Neural cell (in vitro differentiated cells): ENCODE measurements around the gene PCDH15. TPM values are rescaled to one million over a fixed set of nuclear protein-coding genes. Genes with fewer than 3 reads are reported as not detected.

Experiments used
- H2AFZ ChIP-seq: fragments of 200-600, 300-800 bp; sonication (generic), shearing (Covaris generic); 2 replicates; pipeline ENCODE4 v1.6.0; 2014; ENCODE audit warnings: low read depth, mild to moderate bottlenecking, antibody characterized with exemption, low read length, moderate library complexity
- H3F3A ChIP-seq: fragments of 200-600 bp; shearing (Covaris generic); 2 replicates; pipeline ENCODE4 v1.6.1; 2016; ENCODE audit warnings: mild to moderate bottlenecking, moderate library complexity, mixed read lengths, antibody characterized with exemption, low read length; ENCODE audit not compliant: insufficient read depth, poor library complexity, severe bottlenecking
- H3K27ac ChIP-seq: fragments of 200-600, 300-800 bp; sonication (generic), shearing (Covaris generic); 2 replicates; pipeline ENCODE4 v1.5.1; 2014; ENCODE audit warnings: mild to moderate bottlenecking, low read length, moderate library complexity
- H3K27me3 ChIP-seq: fragments of 300-800, 200-600 bp; sonication (generic), shearing (Covaris generic); 2 replicates; pipeline ENCODE4 v1.6.0; 2014; ENCODE audit warnings: mild to moderate bottlenecking, low read depth, low read length, moderate library complexity; ENCODE audit not compliant: insufficient read depth
- H3K36me3 ChIP-seq: fragments of 300-800, 200-600 bp; sonication (generic), shearing (Covaris generic); 2 replicates; pipeline ENCODE4 v1.5.1; 2014; ENCODE audit warnings: mild to moderate bottlenecking, antibody characterized with exemption, low read length, moderate library complexity; ENCODE audit not compliant: insufficient read depth
- H3K4me2 ChIP-seq: fragments of 300-800, 200-600 bp; sonication (generic), shearing (Covaris generic); 2 replicates; pipeline ENCODE4 v1.6.0; 2014; ENCODE audit warnings: mild to moderate bottlenecking, low read length
- H3K4me3 ChIP-seq: fragments of 300-800, 200-600 bp; sonication (generic), shearing (Covaris generic); 2 replicates; pipeline ENCODE4 v1.5.1; 2014; ENCODE audit warnings: mild to moderate bottlenecking, low read length, moderate library complexity
- H3K79me2 ChIP-seq: fragments of 200-600 bp; shearing (Covaris generic); replicated peaks from 2 replicates; pipeline ENCODE4 v1.6.0; 2014; ENCODE audit warnings: mild to moderate bottlenecking, low read length, moderate library complexity; ENCODE audit not compliant: insufficient read depth
- H3K9ac ChIP-seq: fragments of 300-800, 200-600 bp; sonication (generic), shearing (Covaris generic); 2 replicates; pipeline ENCODE4 v1.6.1; 2016; ENCODE audit warnings: mild to moderate bottlenecking, low read length, mixed read lengths
- H3K9me2 ChIP-seq: fragments of 200-600 bp; shearing (Covaris generic); 2 replicates; pipeline ENCODE4 v1.6.1; 2016; ENCODE audit warnings: mild to moderate bottlenecking, low read length, mixed read lengths; ENCODE audit not compliant: insufficient read depth
- H3K9me3 ChIP-seq: fragments of 200-600, 300-800 bp; sonication (generic), shearing (Covaris generic); 2 replicates; pipeline ENCODE4 v1.6.1; 2016; ENCODE audit warnings: mild to moderate bottlenecking, mixed run types, low read length, moderate library complexity, mixed read lengths
- H4K20me1 ChIP-seq: fragments of 200-600 bp; shearing (Covaris generic); 2 replicates; pipeline ENCODE4 v1.6.1; 2016; ENCODE audit warnings: mild to moderate bottlenecking, mixed run types; ENCODE audit not compliant: insufficient read depth
- EP300 ChIP-seq: fragments of 450-650 bp; conservative IDR thresholded peaks from 2 replicates; pipeline ENCODE4 v1.6.1; 2014; ENCODE audit warnings: antibody characterized with exemption, mild to moderate bottlenecking, moderate library complexity; ENCODE audit not compliant: poor library complexity, severe bottlenecking
- EZH2 ChIP-seq: fragments of 200-600, 300-800 bp; shearing (Covaris generic), sonication (generic); IDR thresholded peaks from 2 replicates; pipeline ENCODE4 v1.6.1; 2014; ENCODE audit warnings: antibody characterized with exemption, low read length, borderline replicate concordance, mild to moderate bottlenecking; ENCODE audit not compliant: insufficient read depth, poor library complexity, severe bottlenecking
- MXI1 ChIP-seq: fragments of 450-650 bp; conservative IDR thresholded peaks from 2 replicates; pipeline ENCODE4 v1.6.1; 2014; ENCODE audit warnings: antibody characterized with exemption, mild to moderate bottlenecking; ENCODE audit not compliant: poor library complexity, severe bottlenecking
- POLR2AphosphoS5 ChIP-seq: IDR thresholded peaks from 2 replicates; pipeline ENCODE4 v1.6.1; 2012
- RAD21 ChIP-seq: fragments of 450-650 bp; conservative IDR thresholded peaks from 2 replicates; pipeline ENCODE4 v1.6.1; 2014; ENCODE audit warnings: antibody characterized with exemption, mild to moderate bottlenecking, moderate library complexity
- SMC3 ChIP-seq: fragments of 450-650 bp; conservative IDR thresholded peaks from 2 replicates; pipeline ENCODE4 v1.6.1; 2014; ENCODE audit warnings: antibody characterized with exemption, mild to moderate bottlenecking, moderate library complexity; ENCODE audit not compliant: poor library complexity
- TAF1 ChIP-seq: IDR thresholded peaks from 2 replicates; pipeline ENCODE4 v1.6.1; 2012; ENCODE audit warnings: low read depth
- polyA plus RNA-seq: library from polyadenylated mRNA; depleted of rRNA; stranded (reverse); fragments of >200 nt; gene quantifications from 2 replicates; pipeline ENCODE4 v1.2.3, GENCODE V29; 2014
- TF ChIP-seq, protein P1 (sequence below): IDR thresholded peaks from 2 replicates; pipeline ENCODE4 v1.6.1; 2012; ENCODE audit warnings: borderline replicate concordance
- TF ChIP-seq, protein P2 (sequence below): fragments of 450-650 bp; IDR thresholded peaks from 2 replicates; pipeline ENCODE4 v1.5.1; 2014; ENCODE audit warnings: antibody characterized with exemption, mild to moderate bottlenecking, moderate library complexity; ENCODE audit not compliant: poor library complexity, severe bottlenecking

PCDH15 gene
- polyA plus RNA-seq, 1 donor from 2014 or later, result 1.2 TPM

DNA sequence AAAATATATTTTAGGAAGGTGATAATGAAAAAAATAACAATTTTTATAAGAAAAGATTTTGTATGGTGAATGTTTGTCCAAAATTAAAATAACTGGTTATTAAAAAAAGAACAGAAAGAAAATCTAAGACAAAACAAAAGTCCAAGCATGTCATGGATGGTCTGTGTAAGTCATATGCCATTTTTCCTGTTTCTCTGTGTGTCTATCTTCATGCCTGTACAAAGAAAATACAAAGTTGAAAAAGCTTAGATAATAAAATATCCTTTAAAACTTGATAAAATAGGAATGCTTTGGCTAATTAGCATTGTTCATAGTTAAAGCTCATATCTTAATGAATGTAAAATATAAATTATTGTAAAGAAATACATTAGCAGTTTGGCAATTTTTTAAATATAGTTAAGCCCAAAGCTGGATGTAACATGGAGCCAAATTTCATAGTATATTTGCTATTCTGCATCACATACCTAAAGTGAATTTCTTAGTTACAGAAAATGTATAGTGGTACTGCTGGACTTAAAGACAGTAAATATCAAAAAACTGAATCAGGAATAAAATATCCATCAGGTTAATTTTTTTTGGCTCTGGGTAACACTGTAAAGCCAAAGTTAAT lies 661.1 kb downstream of the PCDH15 start:
- H3K36me3 ChIP-seq, result no peaks in the 10 kb centered on the region
- no peak overlapping the region for H3K27ac ChIP-seq
- H3K4me3 ChIP-seq, result no peak overlapping the region
- no peaks in the 10 kb centered on the region for H3K27me3 ChIP-seq
- H3K9ac ChIP-seq, result no peak overlapping the region
- no peak overlapping the region for H2AFZ ChIP-seq
- no peak overlapping the region for H3K4me2 ChIP-seq
- H3K9me3 ChIP-seq, result no peaks in the 10 kb centered on the region
- no peaks in the 10 kb centered on the region for H3K9me2 ChIP-seq
- no peaks in the 10 kb centered on the region for H4K20me1 ChIP-seq
- H3K79me2 ChIP-seq, result no peaks in the 10 kb centered on the region
- TF ChIP-seq EZH2 (no peak), MXI1 (no peak), TAF1 (no peak), SMC3 (no peak), POLR2AphosphoS5 (no peak), EP300 (no peak), RAD21 (no peak)
- TF ChIP-seq, protein P1, sequence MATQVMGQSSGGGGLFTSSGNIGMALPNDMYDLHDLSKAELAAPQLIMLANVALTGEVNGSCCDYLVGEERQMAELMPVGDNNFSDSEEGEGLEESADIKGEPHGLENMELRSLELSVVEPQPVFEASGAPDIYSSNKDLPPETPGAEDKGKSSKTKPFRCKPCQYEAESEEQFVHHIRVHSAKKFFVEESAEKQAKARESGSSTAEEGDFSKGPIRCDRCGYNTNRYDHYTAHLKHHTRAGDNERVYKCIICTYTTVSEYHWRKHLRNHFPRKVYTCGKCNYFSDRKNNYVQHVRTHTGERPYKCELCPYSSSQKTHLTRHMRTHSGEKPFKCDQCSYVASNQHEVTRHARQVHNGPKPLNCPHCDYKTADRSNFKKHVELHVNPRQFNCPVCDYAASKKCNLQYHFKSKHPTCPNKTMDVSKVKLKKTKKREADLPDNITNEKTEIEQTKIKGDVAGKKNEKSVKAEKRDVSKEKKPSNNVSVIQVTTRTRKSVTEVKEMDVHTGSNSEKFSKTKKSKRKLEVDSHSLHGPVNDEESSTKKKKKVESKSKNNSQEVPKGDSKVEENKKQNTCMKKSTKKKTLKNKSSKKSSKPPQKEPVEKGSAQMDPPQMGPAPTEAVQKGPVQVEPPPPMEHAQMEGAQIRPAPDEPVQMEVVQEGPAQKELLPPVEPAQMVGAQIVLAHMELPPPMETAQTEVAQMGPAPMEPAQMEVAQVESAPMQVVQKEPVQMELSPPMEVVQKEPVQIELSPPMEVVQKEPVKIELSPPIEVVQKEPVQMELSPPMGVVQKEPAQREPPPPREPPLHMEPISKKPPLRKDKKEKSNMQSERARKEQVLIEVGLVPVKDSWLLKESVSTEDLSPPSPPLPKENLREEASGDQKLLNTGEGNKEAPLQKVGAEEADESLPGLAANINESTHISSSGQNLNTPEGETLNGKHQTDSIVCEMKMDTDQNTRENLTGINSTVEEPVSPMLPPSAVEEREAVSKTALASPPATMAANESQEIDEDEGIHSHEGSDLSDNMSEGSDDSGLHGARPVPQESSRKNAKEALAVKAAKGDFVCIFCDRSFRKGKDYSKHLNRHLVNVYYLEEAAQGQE, result no peak
- TF ChIP-seq, protein P2, sequence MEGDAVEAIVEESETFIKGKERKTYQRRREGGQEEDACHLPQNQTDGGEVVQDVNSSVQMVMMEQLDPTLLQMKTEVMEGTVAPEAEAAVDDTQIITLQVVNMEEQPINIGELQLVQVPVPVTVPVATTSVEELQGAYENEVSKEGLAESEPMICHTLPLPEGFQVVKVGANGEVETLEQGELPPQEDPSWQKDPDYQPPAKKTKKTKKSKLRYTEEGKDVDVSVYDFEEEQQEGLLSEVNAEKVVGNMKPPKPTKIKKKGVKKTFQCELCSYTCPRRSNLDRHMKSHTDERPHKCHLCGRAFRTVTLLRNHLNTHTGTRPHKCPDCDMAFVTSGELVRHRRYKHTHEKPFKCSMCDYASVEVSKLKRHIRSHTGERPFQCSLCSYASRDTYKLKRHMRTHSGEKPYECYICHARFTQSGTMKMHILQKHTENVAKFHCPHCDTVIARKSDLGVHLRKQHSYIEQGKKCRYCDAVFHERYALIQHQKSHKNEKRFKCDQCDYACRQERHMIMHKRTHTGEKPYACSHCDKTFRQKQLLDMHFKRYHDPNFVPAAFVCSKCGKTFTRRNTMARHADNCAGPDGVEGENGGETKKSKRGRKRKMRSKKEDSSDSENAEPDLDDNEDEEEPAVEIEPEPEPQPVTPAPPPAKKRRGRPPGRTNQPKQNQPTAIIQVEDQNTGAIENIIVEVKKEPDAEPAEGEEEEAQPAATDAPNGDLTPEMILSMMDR, result no peak
- H3F3A ChIP-seq, result no peaks in the 10 kb centered on the region

DNA sequence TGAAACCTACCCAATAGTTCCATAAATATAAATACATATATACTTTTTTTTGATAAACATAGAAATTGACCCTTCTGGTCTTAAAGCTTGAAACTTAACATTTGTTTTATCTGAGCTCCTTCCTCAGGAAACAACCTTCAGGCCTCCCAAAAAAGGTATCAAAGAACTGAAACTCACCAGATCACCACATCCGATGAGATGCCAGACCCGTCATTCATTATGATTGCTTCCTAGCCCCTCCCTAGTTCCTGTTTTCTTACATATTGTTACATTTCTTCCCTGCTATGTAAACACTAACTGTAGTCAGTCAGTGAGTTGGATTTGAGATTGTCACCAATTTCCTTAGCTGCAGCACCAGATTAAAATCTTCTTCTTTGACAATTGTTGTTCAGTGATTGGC lies 663.6 kb downstream of the PCDH15 start:
- Histone ChIP-seq H2AFZ (no peak overlapping the region), H3K9ac (no peak overlapping the region), H3K4me2 (no peak overlapping the region), H3K27me3 (no peaks in the 10 kb centered on the region), H3K9me2 (no peaks in the 10 kb centered on the region), H3K9me3 (no peaks in the 10 kb centered on the region), H3K79me2 (no peaks in the 10 kb centered on the region), H3F3A (no peaks in the 10 kb centered on the region), H3K27ac (no peak overlapping the region), H3K36me3 (no peaks in the 10 kb centered on the region), H4K20me1 (no peaks in the 10 kb centered on the region), H3K4me3 (no peak overlapping the region)
- TF ChIP-seq, protein P2, result no peak
- TF ChIP-seq MXI1, result no peak
- TF ChIP-seq POLR2AphosphoS5, result no peak
- no peak for TF ChIP-seq RAD21
- TF ChIP-seq, protein P1, result no peak
- no peak for TF ChIP-seq TAF1
- no peak for TF ChIP-seq SMC3
- no peak for TF ChIP-seq EP300
- no peak for TF ChIP-seq EZH2
